Tibial artery (tissue), 4 donors: Measurements from ENCODE around the gene NPEPL1.

ENCODE experiments used
- DNase-seq, 2 donors: peaks; one replicate each; pipeline ENCODE4 v3.0.0-alpha.2; 2019
- H3K27ac ChIP-seq, 2 donors: fragments of 200-600 bp; sonication (generic) in 1 of 2; 1 replicate in 1 of 2; 2 replicates in 1 of 2; pipeline ENCODE4 v1.5.1; 2018 to 2019; ENCODE audit warnings: mild to moderate bottlenecking in 1 of 2
- H3K27me3 ChIP-seq, 2 donors: fragments of 200-600 bp; sonication (generic) in 1 of 2; one replicate each; pipeline versions ENCODE4 v1.5.1 to v1.6.0; 2016 to 2019
- H3K36me3 ChIP-seq, 3 donors: fragments of 200-600 bp; sonication (generic) in 2 of 3; one replicate each; pipeline ENCODE4 v1.5.1; 2016 to 2019; ENCODE audit warnings: mild to moderate bottlenecking in 2 of 3
- H3K4me1 ChIP-seq, 4 donors: fragments of 200-600 bp; sonication (generic) in 2 of 4; 1 replicate in 3 of 4; 2 replicates in 1 of 4; pipeline ENCODE4 v1.5.1; 2016 to 2019
- H3K4me3 ChIP-seq, 2 donors: fragments of 200-600 bp; sonication (generic) in 1 of 2; 1 replicate in 1 of 2; 2 replicates in 1 of 2; pipeline ENCODE4 v1.5.1; 2018 to 2019; ENCODE audit warnings: mild to moderate bottlenecking in 2 of 2
- H3K9me3 ChIP-seq, 3 donors: fragments of 200-600 bp; sonication (generic) in 1 of 3; one replicate each; pipeline ENCODE4 v1.5.1; 2016 to 2019
- CTCF ChIP-seq, 2 experiments: fragments of 200-600 bp in 1 of 2; fragments of 450-650 bp in 1 of 2; IDR thresholded peaks; one replicate each; pipeline ENCODE4 v1.5.1; 2017 to 2019; ENCODE audit warnings: antibody characterized with exemption in 2 of 2, mild to moderate bottlenecking in 1 of 2, moderate library complexity in 1 of 2
- intact Hi-C: fragments of 100-400 bp; cut with DNase I; formaldehyde crosslinking; loops from one replicate; pipeline ENCODE4 v1.15.0; 2023; ENCODE audit warnings: low total_unique reads

The NPEPL1 gene

GRCh38 chr20:58685988-58686387 is 6.6 kb upstream of the NPEPL1 start:
- H3K27ac ChIP-seq, result no peak overlapping the region
- peaks cover 0 to 11% (median 4%) of the 10 kb centered on the region in 4 donors for H3K4me1 ChIP-seq
- peaks cover 0 to 7% (median 5%) of the 10 kb centered on the region in 3 donors for H3K36me3 ChIP-seq
- H3K4me3 ChIP-seq, result no peak overlapping the region
- no peak for TF ChIP-seq CTCF (IDR thresholded peaks at IDR 0.05)
- DNase-seq, result peak in 1 of 2 donors; percentile 46
- no peaks in the 10 kb centered on the region for H3K27me3 ChIP-seq
- no peaks in the 10 kb centered on the region for H3K9me3 ChIP-seq
- intact Hi-C loops, result no loop called here

- H3K36me3 ChIP-seq, result peaks cover 0 to 7% (median 5%) of the 10 kb centered on the region in 3 donors
- no peak for TF ChIP-seq CTCF (IDR thresholded peaks at IDR 0.05)
- H3K27ac ChIP-seq, result no peak overlapping the region
- no peak for DNase-seq
- H3K4me3 ChIP-seq, result no peak overlapping the region
- no peaks in the 10 kb centered on the region for H3K9me3 ChIP-seq
- peaks cover 0 to 29% (median 10%) of the 10 kb centered on the region in 4 donors for H3K4me1 ChIP-seq
- intact Hi-C loops, result no loop called here
- no peaks in the 10 kb centered on the region for H3K27me3 ChIP-seq
Measured at GRCh38 chr20:58688414-58688813, 4.2 kb upstream of the NPEPL1 start.

- Histone ChIP-seq H3K4me1 (peaks cover 0 to 33% (median 15%) of the 10 kb centered on the region in 4 donors), H3K27me3 (no peaks in the 10 kb centered on the region), H3K36me3 (peaks cover 0 to 7% (median 5%) of the 10 kb centered on the region in 3 donors), H3K4me3 (no peak overlapping the region), H3K27ac (no peak overlapping the region), H3K9me3 (no peaks in the 10 kb centered on the region)
- intact Hi-C loops, result no loop called here
- no peak for TF ChIP-seq CTCF (IDR thresholded peaks at IDR 0.05)
- peak in 1 of 2 donors; percentile 54 for DNase-seq
Measured at GRCh38 chr20:58688840-58689239, 3.8 kb upstream of the NPEPL1 start.

- no peaks in the 10 kb centered on the region for H3K9me3 ChIP-seq
- H3K36me3 ChIP-seq, result peaks cover 4 to 5% (median 4%) of the 10 kb centered on the region in 3 donors
- no peak overlapping the region for H3K4me3 ChIP-seq
- peak overlapping the region; percentile 90 to 94 for H3K27ac ChIP-seq
- intact Hi-C loops, result loop anchor here (10.0 kb wide), 1 partner anchor 386 kb away; the partner anchor contains the start of gene RAB22A
- no peaks in the 10 kb centered on the region for H3K27me3 ChIP-seq
- TF ChIP-seq CTCF (IDR thresholded peaks at IDR 0.05), result no peak
- DNase-seq, result peak; percentile 55 to 75
- peaks cover 0 to 42% (median 23%) of the 10 kb centered on the region in 4 donors for H3K4me1 ChIP-seq
Measured at GRCh38 chr20:58690396-58691135, 2.0 kb upstream of the NPEPL1 start.

- H3K4me3 ChIP-seq, result peak overlapping the region; percentile 34 to 55
- peaks cover 0 to 42% (median 23%) of the 10 kb centered on the region in 4 donors for H3K4me1 ChIP-seq
- intact Hi-C loops, result loop anchor here (1.0 to 10.0 kb wide), 2 partner anchors 41 to 387 kb away; partner anchors contain the start of genes RAB22A and STX16
- DNase-seq, result peak; percentile 66 to 79
- TF ChIP-seq CTCF (IDR thresholded peaks at IDR 0.05), result no peak
- peak overlapping the region; percentile 90 to 94 for H3K27ac ChIP-seq
- no peaks in the 10 kb centered on the region for H3K27me3 ChIP-seq
- peaks cover 18 to 19% (median 18%) of the 10 kb centered on the region in 3 donors for H3K36me3 ChIP-seq
- H3K9me3 ChIP-seq, result no peaks in the 10 kb centered on the region
Measured at GRCh38 chr20:58691773-58692578, 624 bp upstream of the NPEPL1 start.
